AG04449 (cell line): Measurements from ENCODE around the gene TMEM51.
"Not testable (repeated sequence)": the region's sequence is repeated elsewhere in the genome, so short reads cannot be mapped to it uniquely, and the experiment has no call there.

Source experiments
- CTCF ChIA-PET: fragments of 350-600 bp; formaldehyde crosslinking; extraction: SDS; loops from one replicate; lab custom pipeline; 2021; ENCODE audit warnings: antibody characterized with exemption; lab: Yijun Ruan, JAX
- POLR2A ChIA-PET: fragments of 400-600, 350-600 bp; formaldehyde crosslinking; extraction: SDS; loops from one replicate; lab custom pipeline; 2020; ENCODE audit warnings: antibody characterized with exemption, inconsistent platforms; lab: Yijun Ruan, JAX
- DNase-seq: peaks from one replicate; pipeline ENCODE4 v3.0.0-alpha.2; 2010; ENCODE audit warnings: low read depth, low spot score
- H3K4me3 ChIP-seq: 2 replicates; pipeline ENCODE4 v1.5.1; 2011; ENCODE audit warnings: low read depth, mild to moderate bottlenecking, control low read depth, low read length
- CTCF ChIP-seq: IDR thresholded peaks from one replicate; pipeline ENCODE4 v1.5.1; 2011; ENCODE audit warnings: mild to moderate bottlenecking, moderate library complexity, low read length, control low read depth, inconsistent platforms; ENCODE audit not compliant: insufficient read depth; ENCODE audit errors: missing control alignments

The TMEM51 gene

GRCh38 chr1:15173863-15174614, 20.5 kb downstream of the TMEM51 start:
- TF ChIP-seq CTCF: no peak
- H3K4me3 ChIP-seq: no peak overlapping the region
- POLR2A ChIA-PET: no interaction called here
- CTCF ChIA-PET: interaction anchor here (1.0 to 2.0 kb wide), 3 partner anchors 9 to 45 kb away, joined by 3 to 5 read pairs (median 4); no protein-coding TSS in a partner anchor
- DNase-seq: no peak

GRCh38 chr1:15174615-15174983, 21.1 kb downstream of the TMEM51 start:
- DNase-seq: no peak
- ChIA-PET POLR2A (no interaction called here), CTCF (interaction anchor here (0.7 to 2.0 kb wide), 3 partner anchors 19 to 46 kb away, joined by 3 to 5 read pairs (median 4); no protein-coding TSS in a partner anchor)
- H3K4me3 ChIP-seq: no peak overlapping the region
- TF ChIP-seq CTCF: no peak

- POLR2A ChIA-PET, DNase-seq, H3K4me3 ChIP-seq: not testable (repeated sequence)
- CTCF ChIA-PET: interaction anchor here (0.7 to 2.0 kb wide), 5 partner anchors 19 to 47 kb away, joined by 3 to 5 read pairs (median 4); partner anchors contain the start of gene TMEM51
These were observed 22.0 kb downstream of the TMEM51 start for GRCh38 chr1:15175324-15176094.

- no peak for DNase-seq
- TF ChIP-seq CTCF: no peak
- H3K4me3 ChIP-seq: no peak overlapping the region
- CTCF ChIA-PET: interaction anchor here (1.0 to 2.4 kb wide), 3 partner anchors 7 to 23 kb away, joined by 3 to 7 read pairs (median 4); partner anchors contain the start of gene TMEM51
- POLR2A ChIA-PET: no interaction called here
These were observed 22.6 kb downstream of the TMEM51 start for GRCh38 chr1:15176120-15176519.

GRCh38 chr1:15176898-15177665, 23.5 kb downstream of the TMEM51 start:
- no peak for DNase-seq
- ChIA-PET POLR2A (no interaction called here), CTCF (interaction anchor here (1.4 to 2.4 kb wide), 3 partner anchors 8 to 95 kb away, joined by 3 to 7 read pairs (median 4); no protein-coding TSS in a partner anchor)
- no peak overlapping the region for H3K4me3 ChIP-seq
- no peak for TF ChIP-seq CTCF

GRCh38 chr1:15177710-15178166, 24.2 kb downstream of the TMEM51 start:
- H3K4me3 ChIP-seq: no peak overlapping the region
- TF ChIP-seq CTCF: no peak
- no peak for DNase-seq
- POLR2A ChIA-PET: interaction anchor here (1.9 kb wide), 1 partner anchor 9 kb away, joined by 5 read pairs; no protein-coding TSS in a partner anchor
- CTCF ChIA-PET: interaction anchor here (1.4 to 2.4 kb wide), 3 partner anchors 9 to 94 kb away, joined by 3 to 7 read pairs (median 4); no protein-coding TSS in a partner anchor
